IMR-90 (cell line): ENCODE results near the gene CABCOCO1. TPM values are rescaled to one million over a fixed set of nuclear protein-coding genes. Genes with fewer than 3 reads are reported as not detected.

ENCODE experiments used
- ATAC-seq: fragments of 200-7000 bp; cut with Tn5 transposase; 2 replicates; pipeline ENCODE4 v1.9.1; 2020; ENCODE audit warnings: low read depth, mild to moderate bottlenecking, moderate library complexity
- BruUV-seq: library from RNA; stranded (reverse); fragments of 400-500 nt; replicated peaks from 2 replicates; lab custom pipeline; 2021; lab: Mats Ljungman, UMichigan
- CTCF ChIA-PET: fragments of 300-600 bp; formaldehyde crosslinking; extraction: SDS; loops from one replicate; lab custom pipeline; 2021; ENCODE audit warnings: antibody characterized with exemption; lab: Yijun Ruan, JAX
- POLR2A ChIA-PET: fragments of 300-600 bp; sonication (Branson Sonifier 250); formaldehyde crosslinking; loops from one replicate; lab custom pipeline; 2022; ENCODE audit warnings: antibody characterized with exemption; ENCODE audit not compliant: unreplicated experiment; lab: Charles Lee
- DNase-seq: peaks from one replicate; pipeline ENCODE4 v3.0.0; 2013
- H2AFZ ChIP-seq: replicated peaks from 2 replicates; pipeline ENCODE3; 2013; ENCODE audit warnings: low read length, mild to moderate bottlenecking; ENCODE audit not compliant: poor library complexity
- H2AK5ac ChIP-seq: 2 replicates; pipeline ENCODE4 v1.6.1; 2013; ENCODE audit warnings: low read depth, low read length, inconsistent platforms
- H2AK9ac ChIP-seq: replicated peaks from 2 replicates; pipeline ENCODE3; 2013; ENCODE audit warnings: mild to moderate bottlenecking, low read depth, low read length, moderate library complexity; ENCODE audit not compliant: poor library complexity
- H2BK120ac ChIP-seq: 2 replicates; pipeline ENCODE4 v1.6.1; 2013; ENCODE audit warnings: low read depth, low read length, inconsistent platforms
- H2BK15ac ChIP-seq: 3 replicates; pipeline ENCODE4 v1.6.1; 2013; ENCODE audit warnings: low read depth, low read length, inconsistent platforms
- H2BK20ac ChIP-seq: 2 replicates; pipeline ENCODE4 v1.6.1; 2013; ENCODE audit warnings: low read depth, mild to moderate bottlenecking, inconsistent platforms, low read length, moderate library complexity
- H2BK5ac ChIP-seq: 2 replicates; pipeline ENCODE4 v1.6.1; 2013; ENCODE audit warnings: mild to moderate bottlenecking, low read depth, low read length, inconsistent platforms; ENCODE audit not compliant: poor library complexity, severe bottlenecking
- H3K14ac ChIP-seq: replicated peaks from 2 replicates; pipeline ENCODE4 v1.6.1; 2013; ENCODE audit warnings: low read depth, low read length, inconsistent platforms
- H3K18ac ChIP-seq: 2 replicates; pipeline ENCODE4 v1.6.1; 2013; ENCODE audit warnings: low read depth, low read length, control low read depth
- H3K23ac ChIP-seq: 2 replicates; pipeline ENCODE4 v1.6.1; 2013; ENCODE audit warnings: low read depth, low read length, inconsistent platforms
- H3K27ac ChIP-seq: 2 replicates; pipeline ENCODE4 v1.5.1; 2013; ENCODE audit warnings: mild to moderate bottlenecking, control low read depth, low read length; ENCODE audit not compliant: insufficient read depth
- H3K27me3 ChIP-seq: 2 replicates; pipeline ENCODE4 v1.6.1; 2013; ENCODE audit warnings: low read length; ENCODE audit not compliant: control insufficient read depth, insufficient read depth
- H3K36me3 ChIP-seq: 2 replicates; pipeline ENCODE4 v1.6.1; 2013; ENCODE audit warnings: low read length, mixed read lengths; ENCODE audit not compliant: control insufficient read depth, insufficient read depth
- H3K4ac ChIP-seq: 2 replicates; pipeline ENCODE4 v1.6.1; 2013; ENCODE audit warnings: low read depth, low read length, inconsistent platforms
- H3K4me1 ChIP-seq: 2 replicates; pipeline ENCODE4 v1.6.1; 2013; ENCODE audit warnings: low read length, mixed read lengths; ENCODE audit not compliant: control insufficient read depth, insufficient read depth
- H3K4me2 ChIP-seq: 2 replicates; pipeline ENCODE4 v1.6.1; 2013; ENCODE audit warnings: low read depth, mild to moderate bottlenecking, control low read depth, low read length, moderate library complexity
- H3K4me3 ChIP-seq: 2 replicates; pipeline ENCODE4 v1.5.1; 2013; ENCODE audit warnings: low read depth, mild to moderate bottlenecking, control low read depth, low read length, moderate library complexity; ENCODE audit not compliant: insufficient read depth
- H3K56ac ChIP-seq: 2 replicates; pipeline ENCODE4 v1.6.1; 2013; ENCODE audit warnings: low read length, inconsistent platforms; ENCODE audit not compliant: insufficient read depth; ENCODE audit errors: extremely low read depth
- H3K79me1 ChIP-seq, 2 experiments: 2 replicates each; pipeline ENCODE4 v1.6.1; 2013; ENCODE audit warnings: low read length in 2 of 2, inconsistent platforms in 1 of 2, low read depth in 1 of 2
- H3K9ac ChIP-seq: 2 replicates; pipeline ENCODE4 v1.6.1; 2013; ENCODE audit warnings: low read depth, low read length, control low read depth
- H3K9me1 ChIP-seq: 2 replicates; pipeline ENCODE4 v1.6.1; 2013; ENCODE audit warnings: low read length, inconsistent platforms; ENCODE audit not compliant: insufficient read depth
- H3K9me3 ChIP-seq: 2 replicates; pipeline ENCODE4 v1.6.1; 2013; ENCODE audit warnings: low read length; ENCODE audit not compliant: control insufficient read depth, insufficient read depth
- H4K20me1 ChIP-seq: 2 replicates; pipeline ENCODE4 v1.6.1; 2013; ENCODE audit warnings: low read length, inconsistent platforms; ENCODE audit not compliant: insufficient read depth
- H4K5ac ChIP-seq: 2 replicates; pipeline ENCODE4 v1.6.1; 2013; ENCODE audit warnings: mild to moderate bottlenecking, low read depth, low read length, control low read depth
- H4K8ac ChIP-seq, 2 experiments: 2 replicates each; pipeline ENCODE4 v1.6.1; 2013; ENCODE audit warnings: low read depth in 2 of 2, low read length in 2 of 2, control low read depth in 1 of 2, inconsistent platforms in 1 of 2
- H4K91ac ChIP-seq: 2 replicates; pipeline ENCODE4 v1.6.1; 2013; ENCODE audit warnings: low read depth, low read length, inconsistent platforms; ENCODE audit not compliant: insufficient read depth
- CHD1 ChIP-seq: IDR thresholded peaks from 2 replicates; pipeline ENCODE4 v1.6.1; 2012; ENCODE audit warnings: low read depth, low read length, improper control_type of control experiment
- ELK1 ChIP-seq: fragments of 150-350 bp; IDR thresholded peaks from 2 replicates; pipeline ENCODE4 v1.6.1; 2016; ENCODE audit warnings: low read depth, mild to moderate bottlenecking, low read length, moderate library complexity, borderline replicate concordance
- MAZ ChIP-seq: IDR thresholded peaks from 2 replicates; pipeline ENCODE4 v1.6.1; 2012; ENCODE audit warnings: low read depth, mild to moderate bottlenecking, low read length, improper control_type of control experiment, moderate library complexity, borderline replicate concordance
- RFX5 ChIP-seq: IDR thresholded peaks from 2 replicates; pipeline ENCODE4 v1.8.0; 2012; ENCODE audit warnings: low read depth, mild to moderate bottlenecking, low read length, moderate library complexity
- SMC3 ChIP-seq: fragments of 150-350 bp; IDR thresholded peaks from 2 replicates; pipeline ENCODE4 v1.6.1; 2016; ENCODE audit warnings: low read depth, mild to moderate bottlenecking, antibody characterized with exemption, low read length, moderate library complexity
- USF2 ChIP-seq: fragments of 150-350 bp; IDR thresholded peaks from 2 replicates; pipeline ENCODE4 v1.6.1; 2017; ENCODE audit warnings: mild to moderate bottlenecking, antibody characterized with exemption, low read length, low read depth
- WGBS, 2 experiments: methylation state at CpG; one replicate each; pipeline versions ENCODE4 v1.1.5 to v1.1.7; 2013; ENCODE audit warnings: missing lambda C conversion rate in 2 of 2; ENCODE audit not compliant: insufficient read length in 1 of 2; ENCODE audit errors: extremely low coverage in 2 of 2; 5-methylcytosine and 5-hydroxymethylcytosine counted together
- dilution Hi-C: fragments of 300-500 bp; cut with HindIII; formaldehyde crosslinking; loops from one replicate; pipeline ENCODE4 v1.14.3; 2018; ENCODE audit warnings: low sequenced_read_pairs; ENCODE audit not compliant: unreplicated experiment
- in situ Hi-C: fragments of 300-500 bp; cut with MboI; formaldehyde crosslinking; loops from 3 replicates; pipeline ENCODE4 v1.14.3; 2019; ENCODE audit warnings: low sequenced_read_pairs, inconsistent platforms, mixed read lengths
- intact Hi-C: fragments of 100-400 bp; cut with micrococcal nuclease; formaldehyde crosslinking; loops from 2 replicates; pipeline ENCODE4 v1.10.0; 2022
- polyA plus RNA-seq, 3 experiments: library from polyadenylated mRNA; depleted of rRNA; stranded (reverse); fragments of >200 nt; gene quantifications; 2 replicates each; pipeline ENCODE4 v1.2.3, GENCODE V29; 2012; ENCODE audit warnings: low replicate concordance in 1 of 3
- total RNA-seq: library from RNA; depleted of rRNA; stranded (reverse); fragments of >200 nt; gene quantifications from 2 replicates; pipeline ENCODE4 v1.2.3, GENCODE V29; 2012
- TF ChIP-seq, protein P1 (sequence below): conservative IDR thresholded peaks from 2 replicates; pipeline ENCODE4 v1.5.1; 2012; ENCODE audit warnings: mild to moderate bottlenecking, low read depth, low read length, improper control_type of control experiment

The CABCOCO1 gene
- total and polyA plus RNA-seq, 2 of the 4 experiments (the other 2 are of a cell fraction): 0.18 to 0.31 TPM

DNA sequence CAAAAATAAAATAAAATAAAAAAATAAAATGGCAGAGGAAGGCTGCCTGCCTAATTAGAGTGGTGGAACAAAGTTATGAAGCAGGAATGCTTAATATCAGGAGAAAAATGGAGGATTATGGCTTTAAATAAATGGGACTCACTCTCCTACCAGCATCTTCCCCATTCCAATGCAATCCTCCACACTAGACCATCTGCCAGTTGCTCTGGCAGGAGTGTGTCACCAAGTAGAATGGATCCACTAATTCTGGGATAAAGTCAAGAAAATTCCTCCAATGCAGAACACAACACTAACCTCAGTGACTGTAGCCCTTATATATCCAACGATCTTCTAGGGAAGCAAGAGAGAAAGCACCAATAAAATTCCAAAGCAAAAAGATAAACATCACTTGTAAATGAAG is 126.3 kb downstream of the CABCOCO1 start:
- Histone ChIP-seq H3K4me2 (no peak overlapping the region), H3K36me3 (no peaks in the 10 kb centered on the region), H2BK15ac (no peak overlapping the region; the same call in 2 of the 3 replicates), H3K4ac (no peak overlapping the region; the same call in 1 of the 2 replicates), H3K23ac (no peak overlapping the region), H3K4me1 (peaks cover 22% of the 10 kb centered on the region), H2AK9ac (no peak overlapping the region), H4K5ac (no peak overlapping the region), H3K4me3 (no peak overlapping the region), H3K79me1 (no peaks in the 10 kb centered on the region), H2BK120ac (peak overlapping the region; percentile 68), H2AFZ (no peak overlapping the region), H3K27me3 (no peaks in the 10 kb centered on the region), H3K9me1 (peaks cover 10% of the 10 kb centered on the region), H4K8ac (no peak overlapping the region), H4K20me1 (no peaks in the 10 kb centered on the region), H2BK20ac (peak overlapping the region; percentile 13; the same call in 1 of the 2 replicates), H2BK5ac (no peak overlapping the region), H3K9ac (no peak overlapping the region), H3K56ac (no peak overlapping the region), H2AK5ac (no peak overlapping the region), H3K27ac (no peak overlapping the region), H3K14ac (no peak overlapping the region), H3K18ac (peak overlapping the region; percentile 28; the same call in 1 of the 2 replicates), H3K9me3 (no peaks in the 10 kb centered on the region), H4K91ac (no peak overlapping the region; the same call in 1 of the 2 replicates)
- intact Hi-C loops (no loop called here), dilution Hi-C loops (no loop called here), in situ Hi-C loops (no loop called here)
- ATAC-seq (no peak), DNase-seq (no peak)
- no peak for TF ChIP-seq USF2
- no peak for TF ChIP-seq SMC3
- TF ChIP-seq MAZ: no peak
- no peak for TF ChIP-seq CHD1
- TF ChIP-seq, protein P1, sequence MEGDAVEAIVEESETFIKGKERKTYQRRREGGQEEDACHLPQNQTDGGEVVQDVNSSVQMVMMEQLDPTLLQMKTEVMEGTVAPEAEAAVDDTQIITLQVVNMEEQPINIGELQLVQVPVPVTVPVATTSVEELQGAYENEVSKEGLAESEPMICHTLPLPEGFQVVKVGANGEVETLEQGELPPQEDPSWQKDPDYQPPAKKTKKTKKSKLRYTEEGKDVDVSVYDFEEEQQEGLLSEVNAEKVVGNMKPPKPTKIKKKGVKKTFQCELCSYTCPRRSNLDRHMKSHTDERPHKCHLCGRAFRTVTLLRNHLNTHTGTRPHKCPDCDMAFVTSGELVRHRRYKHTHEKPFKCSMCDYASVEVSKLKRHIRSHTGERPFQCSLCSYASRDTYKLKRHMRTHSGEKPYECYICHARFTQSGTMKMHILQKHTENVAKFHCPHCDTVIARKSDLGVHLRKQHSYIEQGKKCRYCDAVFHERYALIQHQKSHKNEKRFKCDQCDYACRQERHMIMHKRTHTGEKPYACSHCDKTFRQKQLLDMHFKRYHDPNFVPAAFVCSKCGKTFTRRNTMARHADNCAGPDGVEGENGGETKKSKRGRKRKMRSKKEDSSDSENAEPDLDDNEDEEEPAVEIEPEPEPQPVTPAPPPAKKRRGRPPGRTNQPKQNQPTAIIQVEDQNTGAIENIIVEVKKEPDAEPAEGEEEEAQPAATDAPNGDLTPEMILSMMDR: no peak
- no peak for TF ChIP-seq RFX5
- no peak for TF ChIP-seq ELK1
- no TSS peak for BruUV-seq
- ChIA-PET POLR2A (no interaction called here), CTCF (no interaction called here)
- WGBS, 2 experiments: no CpG with 5 or more reads among the region's 1 CpG
